Testis (tissue), 3 donors: Measurements from ENCODE around the gene EMC6. TPM values are rescaled to one million over a fixed set of nuclear protein-coding genes. Genes with fewer than 3 reads are reported as not detected.
"Not testable (repeated sequence)": the region's sequence is repeated elsewhere in the genome, so short reads cannot be mapped to it uniquely, and the experiment has no call there.

Experiments
- DNase-seq: peaks from one replicate; pipeline ENCODE4 v3.0.0-alpha.2; 2019
- H3K27ac ChIP-seq, 2 donors: fragments of 200-600 bp; sonication (generic); one replicate each; pipeline ENCODE4 v1.5.1; 2019
- H3K27me3 ChIP-seq: fragments of 200-600 bp; sonication (generic); one replicate; pipeline ENCODE4 v1.5.1; 2019
- H3K36me3 ChIP-seq: fragments of 200-600 bp; sonication (generic); one replicate; pipeline ENCODE4 v1.5.1; 2017; ENCODE audit warnings: low read depth; ENCODE audit errors: missing control alignments
- H3K4me1 ChIP-seq: fragments of 200-600 bp; sonication (generic); one replicate; pipeline ENCODE4 v1.5.1; 2019
- H3K4me3 ChIP-seq, 2 donors: fragments of 200-600 bp; sonication (generic); one replicate each; pipeline ENCODE4 v1.5.1; 2017 to 2019
- H3K9me3 ChIP-seq: fragments of 200-600 bp; sonication (generic); one replicate; pipeline ENCODE4 v1.5.1; 2017
- POLR2A ChIP-seq: fragments of 450-650 bp; IDR thresholded peaks from one replicate; pipeline ENCODE4 v1.6.1; 2017; ENCODE audit warnings: antibody characterized with exemption, mild to moderate bottlenecking, moderate library complexity
- whole genome bisulfite sequencing, 2 donors: methylation state at CpG; one replicate each; pipeline ENCODE4 v1.1.5; 2018; 5-methylcytosine and 5-hydroxymethylcytosine counted together
- intact Hi-C: fragments of 100-400 bp; cut with DNase I; formaldehyde crosslinking; loops from one replicate; pipeline ENCODE4 v1.15.1; 2023; ENCODE audit warnings: low total_unique reads
- polyA plus RNA-seq: library from polyadenylated mRNA; stranded (reverse); fragments of 350-450 nt; fragmentation: Illumina TruSeq; extraction: RNeasy Lipid Tissue Mini Kit (QIAGEN cat#74804); gene quantifications from one replicate; pipeline ENCODE4 v1.2.3, GENCODE V29; 2014; ENCODE audit warnings: low read depth, low replicate concordance; ENCODE audit not compliant: insufficient read depth
- total RNA-seq, 2 donors: library from RNA; depleted of rRNA; stranded (reverse); fragments of >200 nt; gene quantifications; one replicate each; pipeline ENCODE4 v1.2.3, GENCODE V29; 2016
- TF ChIP-seq, protein P1 (sequence below), 3 experiments: fragments of 450-650 bp in 2 of 3; fragments of 200-600 bp in 1 of 3; sonication (generic) in 1 of 3; IDR thresholded peaks; one replicate each; pipeline ENCODE4 v1.5.1; 2016 to 2019; ENCODE audit warnings: antibody characterized with exemption in 3 of 3, mild to moderate bottlenecking in 2 of 3, moderate library complexity in 1 of 3

Gene EMC6
- total and polyA plus RNA-seq, 3 donors from 2014 or later: 39.0 to 74.1 (median 46.5) TPM

DNA sequence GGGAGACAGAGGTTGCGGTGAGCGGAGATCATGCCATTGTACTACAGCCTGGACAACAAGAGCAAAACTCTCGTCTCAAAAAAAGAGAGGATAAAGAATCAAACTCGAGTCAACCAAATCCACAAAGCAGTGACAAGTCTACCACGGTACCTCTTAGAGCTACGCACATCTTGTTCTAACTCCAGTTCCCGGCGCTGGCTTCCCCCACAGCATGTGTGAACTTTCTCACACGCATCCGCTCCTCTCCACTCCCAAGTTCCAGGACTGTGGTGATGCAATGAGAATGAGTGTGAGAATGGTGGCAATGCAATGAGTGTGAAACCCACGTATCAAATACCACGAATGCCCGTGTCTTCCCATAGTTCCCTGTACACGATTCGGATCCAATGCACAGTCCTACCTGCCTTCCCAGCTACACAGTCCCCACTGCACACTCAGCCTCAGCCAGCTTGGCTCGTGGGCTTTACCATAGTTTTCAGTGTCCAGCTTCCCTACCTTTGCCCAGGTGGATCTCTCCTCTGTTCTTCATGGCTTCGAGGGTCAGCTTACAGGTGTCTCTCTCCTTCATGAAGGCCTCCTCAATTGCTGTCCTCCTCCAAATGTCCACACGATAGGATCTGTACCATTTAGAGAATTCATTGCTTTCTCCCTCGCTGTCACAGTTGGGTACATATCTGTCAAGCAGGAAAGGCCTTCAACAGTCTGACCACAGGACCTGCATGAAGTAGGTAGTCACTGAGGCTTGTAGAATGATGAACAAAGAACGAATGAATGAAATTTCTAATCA lies 36.5 kb downstream of the EMC6 start:
- H3K27ac ChIP-seq: no peak overlapping the region
- no peak for DNase-seq
- no peaks in the 10 kb centered on the region for H3K4me1 ChIP-seq
- H3K36me3 ChIP-seq: no peaks in the 10 kb centered on the region
- no peaks in the 10 kb centered on the region for H3K9me3 ChIP-seq
- H3K4me3 ChIP-seq: no peak overlapping the region
- no peak for TF ChIP-seq POLR2A
- TF ChIP-seq, protein P1, sequence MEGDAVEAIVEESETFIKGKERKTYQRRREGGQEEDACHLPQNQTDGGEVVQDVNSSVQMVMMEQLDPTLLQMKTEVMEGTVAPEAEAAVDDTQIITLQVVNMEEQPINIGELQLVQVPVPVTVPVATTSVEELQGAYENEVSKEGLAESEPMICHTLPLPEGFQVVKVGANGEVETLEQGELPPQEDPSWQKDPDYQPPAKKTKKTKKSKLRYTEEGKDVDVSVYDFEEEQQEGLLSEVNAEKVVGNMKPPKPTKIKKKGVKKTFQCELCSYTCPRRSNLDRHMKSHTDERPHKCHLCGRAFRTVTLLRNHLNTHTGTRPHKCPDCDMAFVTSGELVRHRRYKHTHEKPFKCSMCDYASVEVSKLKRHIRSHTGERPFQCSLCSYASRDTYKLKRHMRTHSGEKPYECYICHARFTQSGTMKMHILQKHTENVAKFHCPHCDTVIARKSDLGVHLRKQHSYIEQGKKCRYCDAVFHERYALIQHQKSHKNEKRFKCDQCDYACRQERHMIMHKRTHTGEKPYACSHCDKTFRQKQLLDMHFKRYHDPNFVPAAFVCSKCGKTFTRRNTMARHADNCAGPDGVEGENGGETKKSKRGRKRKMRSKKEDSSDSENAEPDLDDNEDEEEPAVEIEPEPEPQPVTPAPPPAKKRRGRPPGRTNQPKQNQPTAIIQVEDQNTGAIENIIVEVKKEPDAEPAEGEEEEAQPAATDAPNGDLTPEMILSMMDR (IDR thresholded peaks at IDR 0.05): no peak
- H3K27me3 ChIP-seq: no peaks in the 10 kb centered on the region
- intact Hi-C loops: no loop called here
- 87 to 89% methylated on average over 18 to 20 of the region's 20 CpGs for WGBS, 2 donors

DNA sequence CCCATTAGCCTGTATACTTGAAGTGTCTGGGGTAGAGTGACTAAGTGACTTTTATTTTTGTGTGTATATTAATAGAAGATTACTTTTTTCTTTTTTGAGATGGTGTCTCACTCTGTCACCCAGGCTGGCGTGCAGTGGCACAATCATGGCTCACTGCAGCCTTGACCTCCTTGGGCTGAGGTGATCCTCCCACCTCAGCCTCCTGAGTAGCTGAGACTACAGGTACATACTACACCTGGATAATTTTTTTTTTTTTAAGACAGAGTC lies 37.0 kb downstream of the EMC6 start:
- H3K4me3 ChIP-seq, H3K27me3 ChIP-seq, H3K27ac ChIP-seq, DNase-seq, H3K36me3 ChIP-seq, intact Hi-C loops, H3K9me3 ChIP-seq, H3K4me1 ChIP-seq: not testable (repeated sequence)
- 100% methylated on average over 1 of the region's 1 CpG for WGBS, 2 donors

DNA sequence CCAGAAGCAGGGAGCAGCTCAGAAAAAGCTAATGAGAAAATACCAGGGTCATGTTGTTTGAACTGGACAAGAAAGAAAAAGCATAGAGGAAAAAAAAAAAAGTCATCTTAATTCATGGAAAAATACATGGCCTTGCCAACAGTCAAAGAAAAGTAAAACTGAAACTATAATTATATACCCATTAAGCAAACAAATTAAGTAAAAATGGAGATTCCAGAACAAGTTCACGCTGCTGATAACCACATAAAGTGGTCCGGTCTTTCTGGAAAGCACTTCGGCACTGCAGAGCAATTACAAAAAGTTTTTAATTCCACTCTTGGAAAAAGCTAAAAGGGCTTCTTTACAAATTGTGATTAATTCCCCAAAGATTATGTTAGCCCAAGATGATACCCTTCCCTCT lies 39.8 kb downstream of the EMC6 start:
- H3K4me3 ChIP-seq: no peak overlapping the region
- no peaks in the 10 kb centered on the region for H3K9me3 ChIP-seq
- no peak overlapping the region for H3K27ac ChIP-seq
- intact Hi-C loops: no loop called here
- WGBS, 2 donors: 47 to 65% methylated on average over 3 of the region's 3 CpGs
- no peaks in the 10 kb centered on the region for H3K4me1 ChIP-seq
- DNase-seq: no peak
- H3K27me3 ChIP-seq: no peaks in the 10 kb centered on the region
- TF ChIP-seq POLR2A: no peak
- TF ChIP-seq, protein P1 (IDR thresholded peaks at IDR 0.05): no peak
- no peaks in the 10 kb centered on the region for H3K36me3 ChIP-seq

DNA sequence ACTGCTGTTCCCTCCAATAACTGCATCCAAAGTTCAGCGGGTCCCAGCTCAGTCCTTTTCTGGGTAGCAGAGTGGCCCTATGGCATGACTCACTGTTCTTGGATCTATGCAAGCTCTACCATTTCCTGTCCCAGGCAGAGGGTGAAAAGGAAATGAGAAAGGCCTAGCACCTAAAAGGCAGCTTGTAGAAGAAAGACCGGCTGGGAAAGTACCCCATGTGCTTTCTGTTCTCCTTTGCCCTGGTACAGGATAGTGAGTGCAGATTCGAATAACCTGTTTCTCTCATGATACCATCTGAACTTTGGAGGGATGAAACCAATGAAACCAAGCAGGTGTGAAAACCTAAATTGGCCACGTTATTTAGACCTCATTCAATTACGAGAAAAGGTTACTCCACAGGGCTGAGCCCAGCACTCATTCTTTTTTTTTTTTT lies 42.4 kb downstream of the EMC6 start:
- Histone ChIP-seq H3K27ac (no peak overlapping the region), H3K36me3 (no peaks in the 10 kb centered on the region), H3K9me3 (no peaks in the 10 kb centered on the region), H3K27me3 (no peaks in the 10 kb centered on the region), H3K4me1 (no peaks in the 10 kb centered on the region), H3K4me3 (no peak overlapping the region)
- 73 to 78% methylated on average over 5 of the region's 5 CpGs for WGBS, 2 donors
- TF ChIP-seq, protein P1 (IDR thresholded peaks at IDR 0.05): no peak
- no peak for TF ChIP-seq POLR2A
- intact Hi-C loops: no loop called here
- no peak for DNase-seq

DNA sequence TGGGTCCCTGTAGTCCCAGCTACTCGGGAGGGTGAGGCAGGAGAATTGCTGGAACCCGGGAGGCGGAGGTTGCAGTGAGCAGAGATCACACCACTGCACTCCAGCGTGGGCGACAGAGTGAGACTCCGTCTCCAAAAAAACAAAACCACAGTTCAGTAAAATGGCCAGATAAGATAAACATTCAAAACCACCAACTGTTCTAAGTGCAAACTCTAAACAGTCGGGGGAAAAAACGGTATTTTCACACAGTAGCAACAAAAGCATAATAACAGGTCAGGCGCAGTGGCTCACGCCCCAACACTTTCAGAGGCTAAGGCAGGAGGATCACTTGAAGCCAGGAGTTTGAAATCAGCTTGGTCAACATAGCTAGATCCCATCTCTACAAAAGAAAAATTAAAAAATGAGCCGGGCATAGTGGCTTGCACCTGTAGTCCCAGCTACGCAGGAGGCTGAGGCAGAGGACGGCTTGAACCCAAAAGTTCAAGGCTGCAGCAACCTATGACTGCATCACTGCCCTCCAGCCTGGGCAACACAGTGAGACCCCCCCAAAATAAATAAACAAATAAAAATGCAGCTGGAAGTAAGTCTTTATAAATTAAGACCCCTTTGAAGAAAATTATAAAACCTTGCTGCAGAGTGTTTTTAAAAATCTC lies 44.3 kb downstream of the EMC6 start:
- DNase-seq: no peak
- Histone ChIP-seq H3K4me3 (no peak overlapping the region), H3K27ac (no peak overlapping the region), H3K4me1 (no peaks in the 10 kb centered on the region), H3K9me3 (no peaks in the 10 kb centered on the region), H3K27me3 (no peaks in the 10 kb centered on the region), H3K36me3 (no peaks in the 10 kb centered on the region)
- no peak for TF ChIP-seq POLR2A
- TF ChIP-seq, protein P1 (IDR thresholded peaks at IDR 0.05): no peak
- intact Hi-C loops: no loop called here
- 76 to 85% methylated on average over 13 of the region's 13 CpGs for WGBS, 2 donors
